ENCODE measurements around the gene TVP23B.

DNA sequence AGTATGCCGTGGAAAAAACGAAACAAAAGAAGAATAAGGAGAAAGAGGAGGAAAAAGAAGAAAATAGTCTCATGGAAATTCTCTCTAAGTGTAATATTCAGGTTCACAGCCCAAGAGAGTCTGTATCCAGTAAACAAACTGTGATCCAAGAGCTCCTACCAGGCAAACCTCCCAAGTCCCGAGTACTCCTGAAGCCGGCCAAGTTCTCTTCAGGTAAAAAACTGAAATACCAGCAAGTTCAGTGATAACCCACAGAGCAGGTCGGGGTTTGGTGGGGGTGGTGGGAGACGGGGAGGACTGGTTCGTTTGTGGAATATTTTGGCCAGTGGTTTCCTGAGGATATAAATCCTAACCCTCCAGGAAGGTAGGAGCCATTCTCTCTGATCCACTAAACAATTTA is 8.5 kb upstream of the TVP23B start:
- TF ChIP-seq EZH2 (IDR thresholded peaks at IDR 0.05; ENCODE audit: borderline replicate concordance, insufficient read depth, low read length, poor library complexity, severe bottlenecking) (no peak), TAF1 (IDR thresholded peaks at IDR 0.05; ENCODE audit: low read depth) (no peak), SMC3 (conservative IDR thresholded peaks at IDR 0.05; ENCODE audit: poor library complexity) (no peak), EP300 (conservative IDR thresholded peaks at IDR 0.05; ENCODE audit: poor library complexity, severe bottlenecking) (no peak), MXI1 (conservative IDR thresholded peaks at IDR 0.05; ENCODE audit: poor library complexity, severe bottlenecking) (no peak), RAD21 (conservative IDR thresholded peaks at IDR 0.05) (no peak)
- TF ChIP-seq, protein P1, sequence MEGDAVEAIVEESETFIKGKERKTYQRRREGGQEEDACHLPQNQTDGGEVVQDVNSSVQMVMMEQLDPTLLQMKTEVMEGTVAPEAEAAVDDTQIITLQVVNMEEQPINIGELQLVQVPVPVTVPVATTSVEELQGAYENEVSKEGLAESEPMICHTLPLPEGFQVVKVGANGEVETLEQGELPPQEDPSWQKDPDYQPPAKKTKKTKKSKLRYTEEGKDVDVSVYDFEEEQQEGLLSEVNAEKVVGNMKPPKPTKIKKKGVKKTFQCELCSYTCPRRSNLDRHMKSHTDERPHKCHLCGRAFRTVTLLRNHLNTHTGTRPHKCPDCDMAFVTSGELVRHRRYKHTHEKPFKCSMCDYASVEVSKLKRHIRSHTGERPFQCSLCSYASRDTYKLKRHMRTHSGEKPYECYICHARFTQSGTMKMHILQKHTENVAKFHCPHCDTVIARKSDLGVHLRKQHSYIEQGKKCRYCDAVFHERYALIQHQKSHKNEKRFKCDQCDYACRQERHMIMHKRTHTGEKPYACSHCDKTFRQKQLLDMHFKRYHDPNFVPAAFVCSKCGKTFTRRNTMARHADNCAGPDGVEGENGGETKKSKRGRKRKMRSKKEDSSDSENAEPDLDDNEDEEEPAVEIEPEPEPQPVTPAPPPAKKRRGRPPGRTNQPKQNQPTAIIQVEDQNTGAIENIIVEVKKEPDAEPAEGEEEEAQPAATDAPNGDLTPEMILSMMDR (IDR thresholded peaks at IDR 0.05; ENCODE audit: poor library complexity, severe bottlenecking): no peak
- TF ChIP-seq, protein P2, sequence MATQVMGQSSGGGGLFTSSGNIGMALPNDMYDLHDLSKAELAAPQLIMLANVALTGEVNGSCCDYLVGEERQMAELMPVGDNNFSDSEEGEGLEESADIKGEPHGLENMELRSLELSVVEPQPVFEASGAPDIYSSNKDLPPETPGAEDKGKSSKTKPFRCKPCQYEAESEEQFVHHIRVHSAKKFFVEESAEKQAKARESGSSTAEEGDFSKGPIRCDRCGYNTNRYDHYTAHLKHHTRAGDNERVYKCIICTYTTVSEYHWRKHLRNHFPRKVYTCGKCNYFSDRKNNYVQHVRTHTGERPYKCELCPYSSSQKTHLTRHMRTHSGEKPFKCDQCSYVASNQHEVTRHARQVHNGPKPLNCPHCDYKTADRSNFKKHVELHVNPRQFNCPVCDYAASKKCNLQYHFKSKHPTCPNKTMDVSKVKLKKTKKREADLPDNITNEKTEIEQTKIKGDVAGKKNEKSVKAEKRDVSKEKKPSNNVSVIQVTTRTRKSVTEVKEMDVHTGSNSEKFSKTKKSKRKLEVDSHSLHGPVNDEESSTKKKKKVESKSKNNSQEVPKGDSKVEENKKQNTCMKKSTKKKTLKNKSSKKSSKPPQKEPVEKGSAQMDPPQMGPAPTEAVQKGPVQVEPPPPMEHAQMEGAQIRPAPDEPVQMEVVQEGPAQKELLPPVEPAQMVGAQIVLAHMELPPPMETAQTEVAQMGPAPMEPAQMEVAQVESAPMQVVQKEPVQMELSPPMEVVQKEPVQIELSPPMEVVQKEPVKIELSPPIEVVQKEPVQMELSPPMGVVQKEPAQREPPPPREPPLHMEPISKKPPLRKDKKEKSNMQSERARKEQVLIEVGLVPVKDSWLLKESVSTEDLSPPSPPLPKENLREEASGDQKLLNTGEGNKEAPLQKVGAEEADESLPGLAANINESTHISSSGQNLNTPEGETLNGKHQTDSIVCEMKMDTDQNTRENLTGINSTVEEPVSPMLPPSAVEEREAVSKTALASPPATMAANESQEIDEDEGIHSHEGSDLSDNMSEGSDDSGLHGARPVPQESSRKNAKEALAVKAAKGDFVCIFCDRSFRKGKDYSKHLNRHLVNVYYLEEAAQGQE (IDR thresholded peaks at IDR 0.05; ENCODE audit: borderline replicate concordance): no peak
